ENCODE results near the gene ZNF311.
A peak's percentile ranks its signal among the peaks of the same experiment; 100 is the strongest.

The ZNF311 gene

GRCh38 chr6:29021434-29021833 lies 16.3 kb upstream of the ZNF311 start:
- TF ChIP-seq CTCF (conservative IDR thresholded peaks at IDR 0.05; ENCODE audit: control insufficient read depth, insufficient read depth, low read depth, low read length): no peak
- DNase-seq (ENCODE audit: low read depth): no peak
- H3K4me3 ChIP-seq (ENCODE audit: control insufficient read depth, low read depth, low read length): no peak overlapping the region

GRCh38 chr6:29019629-29020028 lies 14.5 kb upstream of the ZNF311 start:
- no peak for TF ChIP-seq CTCF (conservative IDR thresholded peaks at IDR 0.05; ENCODE audit: control insufficient read depth, insufficient read depth, low read depth, low read length)
- no peak for DNase-seq (ENCODE audit: low read depth)
- no peak overlapping the region for H3K4me3 ChIP-seq (ENCODE audit: control insufficient read depth, low read depth, low read length)

GRCh38 chr6:29017428-29017802 lies 12.3 kb upstream of the ZNF311 start:
- no peak for DNase-seq (ENCODE audit: low read depth)
- H3K4me3 ChIP-seq (ENCODE audit: control insufficient read depth, low read depth, low read length): no peak overlapping the region
- TF ChIP-seq CTCF (conservative IDR thresholded peaks at IDR 0.05; ENCODE audit: control insufficient read depth, insufficient read depth, low read depth, low read length): no peak

GRCh38 chr6:29016559-29017427 lies 11.7 kb upstream of the ZNF311 start:
- peak overlapping the region; percentile 77 for H3K4me3 ChIP-seq (ENCODE audit: control insufficient read depth, low read depth, low read length)
- TF ChIP-seq CTCF (conservative IDR thresholded peaks at IDR 0.05; ENCODE audit: control insufficient read depth, insufficient read depth, low read depth, low read length): peak; percentile 95
- DNase-seq (ENCODE audit: low read depth): peak; percentile 81

- H3K4me3 ChIP-seq (ENCODE audit: control insufficient read depth, low read depth, low read length): peak overlapping the region; percentile 32
- peak; percentile 38 for DNase-seq (ENCODE audit: low read depth)
- no peak for TF ChIP-seq CTCF (conservative IDR thresholded peaks at IDR 0.05; ENCODE audit: control insufficient read depth, insufficient read depth, low read depth, low read length)
Observed at GRCh38 chr6:29014729-29015608, 9.9 kb upstream of the ZNF311 start.

- DNase-seq (ENCODE audit: low read depth): peak; percentile 70
- peak overlapping the region; percentile 68 for H3K4me3 ChIP-seq (ENCODE audit: control insufficient read depth, low read depth, low read length)
- no peak for TF ChIP-seq CTCF (conservative IDR thresholded peaks at IDR 0.05; ENCODE audit: control insufficient read depth, insufficient read depth, low read depth, low read length)
Observed at GRCh38 chr6:29011276-29011734, 6.2 kb upstream of the ZNF311 start.

Data from fibroblast of mammary gland (primary cell).